Thyroid gland (tissue), 4 donors: Measurements from ENCODE around the gene RAB31. TPM values are rescaled to one million over a fixed set of nuclear protein-coding genes. Genes with fewer than 3 reads are reported as not detected.

Experiments used
- DNase-seq, 2 donors: peaks; one replicate each; pipeline ENCODE4 v3.0.0-alpha.2; 2019
- H3K27ac ChIP-seq, 3 donors: fragments of 200-600 bp; sonication (generic); 1 replicate in 2 of 3; 2 replicates in 1 of 3; pipeline ENCODE4 v1.5.1; 2016 to 2019; ENCODE audit warnings: mild to moderate bottlenecking in 1 of 3, moderate library complexity in 1 of 3
- H3K27me3 ChIP-seq: fragments of 200-600 bp; sonication (generic); one replicate; pipeline ENCODE4 v1.5.1; 2019
- H3K36me3 ChIP-seq, 2 donors: fragments of 200-600 bp; sonication (generic); one replicate each; pipeline ENCODE4 v1.5.1; 2016 to 2019
- H3K4me1 ChIP-seq, 2 donors: fragments of 200-600 bp; sonication (generic); one replicate each; pipeline ENCODE4 v1.5.1; 2017 to 2019
- H3K4me3 ChIP-seq, 3 donors: fragments of 200-600 bp; sonication (generic); replicated peaks in 1 of 3; 1 replicate in 2 of 3; 2 replicates in 1 of 3; pipeline ENCODE4 v1.5.1; 2016; ENCODE audit warnings: mild to moderate bottlenecking in 1 of 3
- H3K9me3 ChIP-seq: fragments of 200-600 bp; sonication (generic); one replicate; pipeline ENCODE4 v1.5.1; 2017
- POLR2A ChIP-seq, 2 donors: fragments of 450-650 bp; IDR thresholded peaks; one replicate each; pipeline ENCODE4 v1.6.1; 2017; ENCODE audit warnings: antibody characterized with exemption in 2 of 2, mild to moderate bottlenecking in 2 of 2, moderate library complexity in 1 of 2
- WGBS, 2 donors: methylation state at CpG; one replicate each; pipeline ENCODE4 v1.1.5; 2017; 5-methylcytosine and 5-hydroxymethylcytosine counted together
- intact Hi-C: fragments of 100-400 bp; cut with DNase I; formaldehyde crosslinking; loops from one replicate; pipeline ENCODE4 v1.15.1; 2023
- total RNA-seq, 4 donors: library from RNA; depleted of rRNA; stranded (reverse); fragments of >200 nt; gene quantifications; one replicate each; pipeline ENCODE4 v1.2.3, GENCODE V29; 2016
- TF ChIP-seq, protein P1 (sequence below), 6 experiments: fragments of 200-600 bp in 3 of 6; fragments of 450-650 bp in 3 of 6; sonication (generic) in 3 of 6; IDR thresholded peaks; one replicate each; pipeline ENCODE4 v1.5.1; 2016 to 2019; ENCODE audit warnings: antibody characterized with exemption in 6 of 6, mild to moderate bottlenecking in 2 of 6, inconsistent platforms in 1 of 6, moderate library complexity in 1 of 6

Gene RAB31
- total RNA-seq, 4 donors from 2014 or later, result 33.9 to 72.7 (median 40.8) TPM

DNA sequence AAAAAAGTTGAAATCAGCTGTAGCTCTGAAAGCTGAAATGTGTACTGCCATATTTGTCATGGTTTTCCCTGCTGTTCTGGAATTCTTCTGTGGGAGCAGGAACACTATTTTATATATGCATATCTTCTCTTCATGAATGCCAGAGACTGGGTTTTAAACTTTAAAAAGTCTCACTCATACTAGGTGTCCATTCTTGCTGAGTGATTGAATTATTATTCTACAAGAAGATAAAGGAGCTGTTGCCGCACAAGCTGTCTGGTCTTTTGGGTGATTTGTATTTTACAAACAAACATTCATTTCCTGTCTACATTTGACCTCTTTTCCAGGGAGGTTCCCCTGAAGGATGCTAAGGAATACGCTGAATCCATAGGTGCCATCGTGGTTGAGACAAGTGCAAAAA lies 137.2 kb downstream of the RAB31 start:
- intact Hi-C loops, result no loop called here
- peaks cover 39 to 46% of the 10 kb centered on the region in 2 donors for H3K4me1 ChIP-seq
- H3K4me3 ChIP-seq, result no peak overlapping the region
- peak overlapping the region in 2 of 3 donors; percentile 44 to 65 for H3K27ac ChIP-seq
- DNase-seq, result no peak
- H3K9me3 ChIP-seq, result no peaks in the 10 kb centered on the region
- TF ChIP-seq POLR2A (IDR thresholded peaks at IDR 0.05), result no peak
- TF ChIP-seq, protein P1, sequence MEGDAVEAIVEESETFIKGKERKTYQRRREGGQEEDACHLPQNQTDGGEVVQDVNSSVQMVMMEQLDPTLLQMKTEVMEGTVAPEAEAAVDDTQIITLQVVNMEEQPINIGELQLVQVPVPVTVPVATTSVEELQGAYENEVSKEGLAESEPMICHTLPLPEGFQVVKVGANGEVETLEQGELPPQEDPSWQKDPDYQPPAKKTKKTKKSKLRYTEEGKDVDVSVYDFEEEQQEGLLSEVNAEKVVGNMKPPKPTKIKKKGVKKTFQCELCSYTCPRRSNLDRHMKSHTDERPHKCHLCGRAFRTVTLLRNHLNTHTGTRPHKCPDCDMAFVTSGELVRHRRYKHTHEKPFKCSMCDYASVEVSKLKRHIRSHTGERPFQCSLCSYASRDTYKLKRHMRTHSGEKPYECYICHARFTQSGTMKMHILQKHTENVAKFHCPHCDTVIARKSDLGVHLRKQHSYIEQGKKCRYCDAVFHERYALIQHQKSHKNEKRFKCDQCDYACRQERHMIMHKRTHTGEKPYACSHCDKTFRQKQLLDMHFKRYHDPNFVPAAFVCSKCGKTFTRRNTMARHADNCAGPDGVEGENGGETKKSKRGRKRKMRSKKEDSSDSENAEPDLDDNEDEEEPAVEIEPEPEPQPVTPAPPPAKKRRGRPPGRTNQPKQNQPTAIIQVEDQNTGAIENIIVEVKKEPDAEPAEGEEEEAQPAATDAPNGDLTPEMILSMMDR (IDR thresholded peaks at IDR 0.05), result no peak
- H3K27me3 ChIP-seq, result no peaks in the 10 kb centered on the region
- H3K36me3 ChIP-seq, result no peaks in the 10 kb centered on the region
- WGBS, 2 donors, result 82 to 91% methylated on average over 3 of the region's 3 CpGs

DNA sequence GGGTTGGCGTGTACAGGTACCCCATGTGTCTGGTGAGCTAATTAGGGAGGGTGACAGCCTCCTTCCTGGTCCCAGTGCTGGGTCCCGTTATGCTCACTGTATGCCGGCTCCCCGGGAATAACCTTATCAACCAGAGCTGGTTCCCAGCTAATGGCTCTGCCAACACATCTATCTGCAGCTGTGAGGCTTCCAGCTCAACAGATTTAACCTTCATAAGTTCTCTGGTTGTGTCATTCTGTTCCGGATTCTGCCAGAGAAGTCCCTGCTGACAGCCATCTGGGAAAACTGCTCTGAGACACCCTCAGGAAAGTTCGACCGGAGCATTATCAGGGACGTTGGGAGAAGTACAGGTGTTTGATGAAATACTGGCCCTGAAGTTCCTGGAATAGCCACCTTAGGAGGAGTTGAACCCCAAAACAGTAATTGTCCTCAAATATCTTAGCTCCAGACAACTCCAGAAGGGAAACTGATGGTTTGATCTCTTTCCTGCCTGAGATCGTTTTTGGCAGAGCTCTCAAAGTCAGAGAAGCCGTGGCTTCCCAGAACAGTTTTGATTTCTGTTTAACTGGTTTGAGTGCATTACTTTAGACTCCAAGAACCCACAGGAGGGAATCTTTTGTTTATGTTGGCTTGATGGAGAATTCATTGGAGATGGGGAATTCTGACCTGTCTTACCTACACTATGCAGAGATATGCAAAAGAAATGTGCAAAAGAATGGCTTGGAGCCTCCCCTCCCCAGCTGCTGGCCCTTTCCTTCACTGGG lies 138.2 kb downstream of the RAB31 start:
- Histone ChIP-seq H3K27me3 (no peaks in the 10 kb centered on the region), H3K27ac (peak overlapping the region; percentile 16 to 71 (median 56)), H3K4me3 (no peak overlapping the region), H3K9me3 (no peaks in the 10 kb centered on the region), H3K36me3 (no peaks in the 10 kb centered on the region), H3K4me1 (peaks cover 39 to 48% of the 10 kb centered on the region in 2 donors)
- no peak for DNase-seq
- TF ChIP-seq POLR2A (IDR thresholded peaks at IDR 0.05), result no peak
- TF ChIP-seq, protein P1 (IDR thresholded peaks at IDR 0.05), result no peak
- 60 to 64% methylated on average over 10 of the region's 10 CpGs for WGBS, 2 donors
- intact Hi-C loops, result no loop called here

GRCh38 chr18:9848170-9848879 lies 140.2 kb downstream of the RAB31 start:
- Histone ChIP-seq H3K9me3 (no peaks in the 10 kb centered on the region), H3K27ac (peak overlapping the region in 2 of 3 donors; percentile 60 to 78), H3K27me3 (no peaks in the 10 kb centered on the region), H3K4me1 (peaks cover 39 to 48% of the 10 kb centered on the region in 2 donors), H3K36me3 (no peaks in the 10 kb centered on the region), H3K4me3 (no peak overlapping the region)
- no peak for TF ChIP-seq POLR2A (IDR thresholded peaks at IDR 0.05)
- TF ChIP-seq, protein P1 (IDR thresholded peaks at IDR 0.05), result no peak
- intact Hi-C loops, result no loop called here
- WGBS, 2 donors, result 73 to 77% methylated on average over 5 of the region's 5 CpGs
- no peak for DNase-seq

- peak; percentile 80 to 84 for DNase-seq
- Histone ChIP-seq H3K9me3 (no peaks in the 10 kb centered on the region), H3K27ac (peak overlapping the region; percentile 60 to 79 (median 78)), H3K4me3 (no peak overlapping the region), H3K27me3 (no peaks in the 10 kb centered on the region), H3K4me1 (peaks cover 40 to 45% of the 10 kb centered on the region in 2 donors), H3K36me3 (no peaks in the 10 kb centered on the region)
- TF ChIP-seq, protein P1 (IDR thresholded peaks at IDR 0.05), result no peak
- TF ChIP-seq POLR2A (IDR thresholded peaks at IDR 0.05), result peak in 1 of 2 donors; percentile 67
- intact Hi-C loops, result no loop called here
- 52 to 53% methylated on average over 18 of the region's 18 CpGs for WGBS, 2 donors
Observed at GRCh38 chr18:9849407-9850283, 141.5 kb downstream of the RAB31 start.
